ENCODE measurements around the gene PPIB.

DNA sequence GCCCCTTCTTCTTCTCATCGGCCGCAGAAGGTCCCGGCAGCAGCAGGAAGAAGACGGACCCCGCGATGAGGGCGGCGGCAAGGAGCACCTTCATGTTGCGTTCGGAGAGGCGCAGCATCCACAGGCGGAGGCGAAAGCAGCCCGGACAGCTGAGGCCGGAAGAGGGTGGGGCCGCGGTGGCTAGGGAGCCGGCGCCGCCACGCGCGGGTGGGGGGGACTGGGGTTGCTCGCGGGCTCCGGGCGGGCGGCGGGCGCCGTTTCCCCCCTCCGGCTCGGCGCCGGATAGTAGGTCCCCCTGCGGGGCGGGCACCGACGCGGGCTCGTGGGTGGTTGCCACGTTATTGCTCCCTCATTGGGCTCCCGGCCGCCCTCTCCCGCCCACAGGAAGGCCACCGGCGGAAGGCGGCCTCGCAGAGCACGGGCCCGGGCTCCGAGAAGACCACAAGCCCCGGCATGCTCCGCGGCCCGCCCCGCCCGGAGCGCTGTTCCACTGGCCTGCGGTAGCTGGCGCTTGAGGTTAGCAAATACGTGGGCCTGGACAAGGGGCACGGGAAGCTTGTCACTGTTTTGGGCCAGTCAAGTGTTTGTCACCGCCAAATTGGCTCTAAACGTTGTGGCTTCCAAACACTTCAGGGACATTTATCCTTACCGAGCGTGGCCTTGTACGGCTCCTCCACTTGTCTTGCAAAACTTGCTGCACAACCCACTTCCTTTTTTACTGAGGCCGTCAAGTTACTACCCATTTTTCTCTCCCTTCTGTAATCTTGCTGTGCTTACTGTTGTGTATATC lies at the start of gene PPIB:
- TF ChIP-seq GATA2 (IDR thresholded peaks at IDR 0.05; ENCODE audit: low read depth, low read length) (no peak), GATA3 (IDR thresholded peaks at IDR 0.05; ENCODE audit: low read depth, low read length) (no peak)
